DMS153 treated with DMSO at 0.1 percent for 48 hours (cell line): ENCODE data around the gene EDC3.
"Not testable (repeated sequence)": the region's sequence is repeated elsewhere in the genome, so short reads cannot be mapped to it uniquely, and the experiment has no call there.

ENCODE experiments used
- DNase-seq: peaks from one replicate; lab custom pipeline; 2025; ENCODE audit not compliant: unreplicated experiment; lab: John Stamatoyannopoulos, UW

The EDC3 gene

DNA sequence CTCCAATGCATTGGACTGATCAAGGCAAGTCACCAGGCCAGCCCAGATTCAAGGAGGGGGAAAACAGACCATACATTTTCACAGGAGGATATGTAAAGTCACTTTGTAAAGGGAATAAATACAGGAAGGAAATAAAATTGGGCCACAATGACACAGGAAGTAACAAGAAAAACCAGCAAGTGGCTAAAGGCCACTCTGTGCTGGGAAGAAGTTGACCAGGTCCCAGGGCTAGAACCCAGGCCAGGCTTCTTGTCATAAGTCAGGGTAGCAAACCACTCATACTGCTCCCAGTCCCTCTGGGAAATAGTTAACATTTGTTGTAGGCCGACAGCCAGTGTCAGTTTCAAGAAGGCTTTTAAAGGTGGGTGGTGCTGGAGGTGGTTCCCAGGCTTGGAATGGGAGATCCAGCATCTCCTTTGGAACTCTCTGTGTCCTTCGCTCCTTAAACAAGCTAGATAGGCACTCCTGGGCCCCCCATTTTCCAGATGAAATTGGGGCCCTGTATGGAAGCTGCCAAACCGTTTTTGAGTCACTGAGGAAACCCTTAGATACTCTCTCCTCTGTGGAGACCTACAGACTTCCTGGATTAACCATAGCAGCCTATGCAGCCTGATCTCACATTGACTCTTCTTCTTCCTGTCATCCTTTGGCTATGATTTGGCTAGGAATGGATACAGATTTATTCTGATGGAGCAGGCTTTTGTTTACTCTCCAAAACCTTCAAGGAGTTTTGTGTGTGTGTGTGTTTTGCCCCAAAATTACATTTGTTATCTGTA is 14.7 kb upstream of the EDC3 start:
- no peak for DNase-seq

DNA sequence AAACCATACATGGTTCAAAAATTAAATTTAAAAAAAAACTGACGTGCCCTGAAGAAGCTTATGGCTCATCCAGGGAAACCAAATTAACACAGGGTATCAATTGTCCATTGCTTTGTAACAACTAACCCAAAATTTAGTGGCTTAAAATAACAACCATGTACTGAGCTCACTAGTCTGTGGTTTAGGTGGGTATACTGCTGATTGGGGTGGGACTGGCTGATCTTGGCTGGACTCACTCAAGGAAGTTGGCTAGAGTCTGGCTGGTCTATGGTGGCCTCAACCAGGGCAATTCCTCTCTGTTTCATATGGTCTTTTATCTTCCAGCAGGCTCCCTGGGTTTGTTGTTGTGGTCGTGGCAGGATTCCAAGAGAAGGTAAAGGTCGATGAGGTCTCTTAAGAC is 14.1 kb upstream of the EDC3 start:
- DNase-seq: no peak

DNA sequence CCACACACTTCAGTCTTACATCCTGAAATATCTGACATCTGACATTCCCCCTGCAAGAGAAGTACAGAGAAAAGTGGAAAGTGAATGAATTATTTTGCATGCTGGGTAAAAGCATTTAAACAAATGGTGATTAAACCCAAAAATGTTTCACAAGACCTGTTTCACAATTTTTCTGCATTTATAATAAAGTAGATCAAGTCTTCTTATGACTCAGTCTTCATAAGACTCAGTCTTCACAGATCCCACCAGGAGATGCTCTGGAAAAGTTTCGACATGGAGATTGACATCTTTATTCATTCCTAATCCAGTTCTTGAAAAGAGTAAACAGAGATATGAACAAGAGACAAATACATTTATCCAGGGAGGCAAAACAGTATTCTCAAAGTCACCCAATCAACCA is 13.2 kb upstream of the EDC3 start:
- DNase-seq: no peak

DNA sequence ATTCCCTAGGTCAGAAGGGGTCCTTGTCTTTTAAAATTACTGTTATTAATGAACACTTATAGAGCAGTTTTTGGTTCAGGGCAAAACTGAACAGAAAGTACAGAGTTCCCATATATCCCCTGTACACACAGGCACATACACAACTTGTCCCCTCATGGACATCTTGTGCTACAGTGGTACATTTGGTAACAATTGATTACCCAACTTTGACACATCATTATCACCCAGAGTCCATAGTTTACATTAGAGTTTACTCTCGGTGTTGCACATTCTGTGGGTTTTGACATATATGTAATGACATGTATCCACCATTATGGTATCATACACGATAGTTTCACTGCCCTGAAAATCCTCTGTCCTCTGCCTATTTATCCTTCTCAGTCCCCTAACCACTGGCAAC is 984 bp upstream of the EDC3 start:
- no peak for DNase-seq

DNA sequence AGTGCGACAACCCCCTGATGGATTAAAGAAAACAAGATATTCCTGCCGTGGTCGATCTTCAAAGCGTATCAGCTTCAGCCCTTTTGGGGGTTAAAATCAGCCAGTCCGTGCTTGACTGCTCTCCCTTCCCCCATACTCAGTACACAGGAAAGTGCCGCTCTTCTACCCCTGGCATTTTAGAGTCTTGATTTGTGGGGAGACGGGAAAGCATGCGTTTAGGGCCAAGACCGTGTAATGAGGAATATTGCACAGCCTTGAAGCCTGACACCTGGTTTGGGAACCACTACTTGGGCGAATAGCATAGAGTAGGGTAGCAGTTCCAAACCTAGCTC is 540 bp upstream of the EDC3 start:
- no peak for DNase-seq

DNA sequence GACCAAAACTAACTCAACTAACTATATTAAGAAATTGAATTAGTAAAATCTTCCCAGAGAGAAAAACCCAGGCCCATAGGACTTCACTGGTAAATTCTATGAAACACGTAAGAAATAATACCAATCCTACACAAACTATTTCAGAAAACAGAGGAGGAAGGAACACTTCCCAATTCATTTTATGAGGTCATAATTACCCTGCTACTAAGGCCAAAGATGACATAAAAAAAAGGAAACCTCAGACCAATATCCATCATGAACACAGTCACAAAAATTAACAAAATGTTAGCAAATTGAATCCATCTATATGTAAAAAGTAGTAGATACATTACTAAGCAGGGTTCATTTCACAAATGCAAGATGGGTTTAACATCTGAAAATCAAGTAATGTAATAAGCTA is 3.5 kb downstream of the EDC3 start:
- DNase-seq: no peak

DNA sequence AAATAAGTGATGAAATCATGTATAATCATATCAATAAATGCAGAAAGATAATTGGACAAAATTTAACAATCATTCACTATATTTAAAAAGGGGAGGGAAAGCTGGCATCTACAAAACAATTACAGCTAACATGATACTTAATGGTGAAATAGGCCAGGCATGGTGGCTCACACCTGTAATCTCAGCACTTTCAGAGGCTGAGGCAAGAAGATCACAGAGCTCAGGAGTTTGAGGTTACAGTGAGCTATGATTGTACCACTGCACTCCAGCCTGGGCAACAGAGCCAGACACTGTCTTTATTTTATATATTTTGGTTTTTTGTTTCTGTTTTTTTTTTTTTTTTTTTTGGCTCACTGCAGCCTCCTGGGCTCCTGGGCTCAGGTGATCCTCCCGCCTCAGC is 12.1 kb downstream of the EDC3 start:
- no peak for DNase-seq

DNA sequence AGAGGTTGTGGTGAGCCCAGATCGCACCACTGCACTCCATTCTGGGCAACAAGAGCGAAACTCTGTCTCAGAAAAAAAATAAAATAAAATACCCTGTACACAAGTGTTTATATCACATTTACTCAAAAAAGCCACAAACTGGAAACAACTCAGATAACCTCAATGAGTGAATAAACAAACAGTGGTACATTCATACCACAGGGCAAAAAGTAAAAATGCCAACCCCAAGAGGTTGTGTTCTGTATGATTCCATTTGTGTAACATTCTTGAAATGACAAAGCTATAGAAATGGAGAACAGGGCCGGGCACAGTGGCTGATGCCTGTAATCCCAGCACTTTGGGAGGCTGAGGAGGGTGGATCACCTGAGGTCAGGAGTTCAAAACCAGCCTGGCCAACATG is 12.9 kb downstream of the EDC3 start:
- DNase-seq: no peak

DNA sequence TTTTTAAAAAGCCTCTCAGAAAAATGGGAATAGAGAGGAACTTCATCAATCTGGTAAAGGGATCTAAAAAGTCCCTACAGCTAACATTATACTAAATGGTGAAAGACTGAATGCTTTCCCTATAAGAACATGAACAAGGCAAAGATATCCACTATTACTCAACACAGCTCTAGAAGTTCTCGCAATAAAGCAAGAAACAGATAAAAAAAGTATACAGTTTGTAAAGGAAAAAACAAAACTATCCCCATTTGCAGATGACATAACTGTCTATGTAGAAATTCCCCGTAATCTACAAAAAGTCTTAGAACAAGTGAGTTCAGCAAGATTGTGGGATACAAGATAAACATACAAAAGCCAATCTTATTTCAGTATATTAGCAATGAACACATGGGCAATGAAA is 15.4 kb downstream of the EDC3 start:
- DNase-seq: no peak

DNA sequence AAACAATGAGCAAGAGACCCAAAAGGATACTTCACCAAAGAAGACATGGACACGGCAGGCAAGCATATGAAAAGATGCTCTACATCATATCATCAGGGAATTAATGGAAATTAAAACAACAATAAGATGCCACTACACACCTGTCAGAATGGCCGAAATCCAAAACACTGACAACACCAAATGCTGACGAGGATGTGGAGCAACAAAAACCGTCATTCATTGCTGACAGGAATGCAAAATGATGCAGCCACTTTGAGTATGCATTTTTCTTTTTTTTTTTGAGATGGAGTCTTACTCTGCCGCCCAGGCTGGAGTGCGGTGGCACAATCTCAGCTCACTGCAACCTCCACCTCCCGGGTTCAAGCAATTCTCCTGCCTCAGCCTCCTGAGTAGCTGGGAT is 19.0 kb downstream of the EDC3 start:
- DNase-seq: no peak

DNA sequence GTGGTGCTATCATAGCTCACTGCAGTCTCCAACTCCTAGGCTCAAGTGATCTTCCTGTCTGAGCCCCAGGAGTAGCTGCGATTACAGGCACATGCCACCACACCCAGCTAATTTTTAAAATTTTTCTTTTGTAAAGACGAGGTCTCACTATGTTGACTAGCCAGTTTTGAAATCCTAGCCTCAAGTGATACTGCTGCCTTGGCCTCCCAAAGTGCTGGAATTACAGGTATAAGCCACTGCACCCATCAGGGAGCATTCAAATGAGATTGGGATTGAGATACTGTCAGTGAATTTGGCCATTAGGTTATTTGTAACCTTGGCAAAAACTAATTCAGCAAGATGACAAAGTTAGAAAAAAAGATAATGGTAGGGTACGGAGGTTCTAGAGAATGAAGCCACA is 21.7 kb downstream of the EDC3 start:
- no peak for DNase-seq

DNA sequence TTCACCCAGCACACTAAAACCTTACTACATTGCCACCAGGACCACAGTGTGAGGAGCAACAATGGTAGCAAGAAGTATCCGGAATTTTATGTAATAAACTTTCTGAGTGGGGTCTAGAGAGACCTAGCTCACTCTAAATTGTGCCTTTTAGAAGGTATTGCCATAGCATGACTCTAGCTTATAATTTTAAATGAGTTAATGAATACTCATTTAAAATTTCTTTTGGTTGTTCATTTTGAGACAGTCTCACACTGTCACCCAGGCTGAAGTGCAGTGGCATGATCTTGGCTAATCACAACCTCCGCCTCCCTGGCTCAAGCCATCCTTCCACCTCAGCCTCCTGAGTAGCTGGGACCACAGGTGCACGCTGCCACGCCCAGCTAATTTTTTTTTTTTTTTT is 26.2 kb downstream of the EDC3 start:
- no peak for DNase-seq

DNA sequence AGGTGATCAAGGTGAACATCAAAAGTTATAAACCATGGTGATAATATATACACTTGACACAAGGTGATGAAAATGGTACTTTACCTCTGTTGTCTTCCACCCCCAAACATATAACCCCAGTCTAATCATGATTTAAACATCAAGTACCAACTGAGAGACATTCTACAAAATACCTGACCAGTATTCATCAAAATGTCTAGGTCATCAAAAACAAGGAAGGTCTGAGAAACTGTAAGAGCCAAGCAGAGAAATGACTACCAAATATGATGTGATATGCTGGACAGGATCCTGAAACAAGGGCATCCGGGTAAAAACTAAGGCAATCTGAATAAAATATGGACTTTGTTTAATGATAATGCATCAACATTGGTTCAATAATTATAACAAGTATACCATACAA is 27.8 kb downstream of the EDC3 start:
- no peak for DNase-seq

DNA sequence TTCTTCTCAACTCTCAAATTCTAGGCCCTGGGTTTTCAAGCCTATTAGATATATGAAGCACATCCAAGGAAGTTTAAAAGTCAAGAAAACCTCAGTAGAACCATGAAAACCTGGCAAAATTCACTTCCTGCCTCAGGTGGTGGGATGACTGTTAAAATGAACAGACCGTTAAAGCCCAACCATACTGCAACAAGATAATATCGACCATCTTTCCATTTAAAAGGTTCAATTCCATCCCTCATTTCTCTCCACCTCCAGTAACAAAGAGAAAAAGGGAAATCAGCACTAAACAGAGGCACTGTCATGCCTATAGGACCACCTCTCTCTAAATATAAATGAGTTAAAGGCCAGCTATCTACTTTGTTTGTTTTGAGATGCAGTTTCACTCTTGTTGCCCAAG is 31.2 kb downstream of the EDC3 start:
- no peak for DNase-seq

DNA sequence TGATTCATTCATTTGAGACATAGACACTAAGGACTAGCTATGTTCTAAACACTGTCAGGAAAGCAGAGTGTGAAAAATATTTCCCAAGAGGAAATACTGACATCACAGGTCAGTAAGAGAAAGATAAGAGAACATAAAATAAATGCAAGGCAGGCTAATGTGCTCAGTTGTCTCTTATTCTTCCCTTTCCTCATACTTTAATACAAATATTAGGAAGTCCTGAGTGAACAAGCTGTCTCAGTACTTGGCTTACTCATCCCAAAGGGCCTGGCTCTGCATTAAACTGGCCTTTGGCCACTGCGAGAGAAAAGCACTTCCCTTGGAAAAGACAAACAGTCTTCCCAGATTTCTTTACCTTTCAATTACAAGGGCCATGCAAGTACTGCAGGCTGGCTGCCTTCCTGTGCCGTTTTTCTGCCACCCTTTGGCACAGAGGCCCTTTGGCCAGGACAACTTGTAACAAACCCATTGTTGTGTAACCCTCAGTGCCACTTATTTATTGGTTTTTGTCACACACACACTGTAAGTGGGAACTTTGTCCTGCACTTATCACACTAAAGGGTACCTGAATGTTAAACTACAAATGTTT is 31.7 kb downstream of the EDC3 start:
- no peak for DNase-seq

DNA sequence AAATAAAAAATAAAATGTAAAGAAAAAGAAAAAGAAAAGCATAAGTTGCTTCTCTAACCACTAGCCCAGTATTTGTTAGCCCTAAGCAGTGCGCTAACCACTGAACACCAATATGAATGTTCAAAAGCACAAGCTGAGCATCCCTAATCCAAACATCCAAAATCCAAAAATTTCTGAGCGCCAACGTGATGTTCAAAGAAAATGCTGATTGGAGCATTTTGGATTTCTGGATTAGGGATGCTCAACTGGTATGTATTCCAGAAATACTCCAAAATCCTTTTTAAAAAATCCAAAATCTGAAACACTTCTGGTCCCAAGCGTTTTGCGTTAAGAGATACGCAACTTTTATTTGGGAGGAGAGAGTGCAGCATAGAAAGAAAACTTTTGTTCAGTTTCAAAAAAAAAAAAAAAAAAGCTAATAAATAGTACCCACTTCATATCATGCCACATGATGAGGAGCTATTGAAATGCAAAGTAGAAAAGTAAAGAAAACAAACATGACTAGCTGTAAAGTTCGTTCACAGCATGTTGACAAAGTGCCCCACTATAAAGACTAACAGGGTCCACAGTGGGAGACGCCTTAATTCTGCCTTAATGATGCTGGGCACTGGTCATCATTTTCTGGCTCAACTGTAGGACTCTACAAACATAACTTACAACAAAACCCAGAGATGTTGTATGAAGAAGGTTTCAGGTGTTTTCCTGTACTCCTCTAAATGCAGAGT is 32.4 kb downstream of the EDC3 start:
- no peak for DNase-seq

DNA sequence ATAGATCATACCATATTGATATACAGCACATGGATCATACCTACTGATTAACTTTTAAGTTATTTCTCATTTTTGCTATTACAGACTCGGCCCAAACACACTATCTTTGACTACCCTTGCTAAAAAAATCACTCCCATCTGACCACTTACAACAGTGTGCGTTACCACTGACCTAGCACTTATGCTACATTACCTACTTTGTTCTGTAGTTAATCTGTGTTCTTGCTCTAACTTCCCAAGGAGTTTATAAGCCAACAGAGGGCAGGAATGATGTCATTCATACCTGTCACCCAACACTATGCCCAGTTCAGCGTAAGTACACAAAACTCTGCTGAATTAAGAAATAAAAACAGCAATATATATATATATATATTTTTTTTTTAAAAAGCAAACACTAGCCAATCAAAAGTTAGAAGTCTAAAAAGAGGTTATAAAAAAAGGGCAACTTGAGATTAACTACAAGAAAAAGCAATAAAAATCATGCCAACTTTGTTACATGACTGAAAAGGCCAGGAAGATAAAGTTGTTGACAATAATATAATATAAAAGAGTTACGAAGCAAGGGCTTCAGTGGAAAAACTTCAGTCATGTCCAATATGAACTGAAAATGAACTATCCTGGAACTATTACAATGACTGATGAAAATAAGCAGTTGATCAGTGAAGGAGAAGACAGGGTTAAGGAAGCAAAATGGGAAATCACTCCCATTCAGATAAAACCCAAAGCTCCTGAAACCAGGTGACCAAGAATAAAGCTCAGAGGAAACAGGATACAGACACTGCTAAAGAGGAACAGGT is 33.6 kb downstream of the EDC3 start:
- no peak for DNase-seq

DNA sequence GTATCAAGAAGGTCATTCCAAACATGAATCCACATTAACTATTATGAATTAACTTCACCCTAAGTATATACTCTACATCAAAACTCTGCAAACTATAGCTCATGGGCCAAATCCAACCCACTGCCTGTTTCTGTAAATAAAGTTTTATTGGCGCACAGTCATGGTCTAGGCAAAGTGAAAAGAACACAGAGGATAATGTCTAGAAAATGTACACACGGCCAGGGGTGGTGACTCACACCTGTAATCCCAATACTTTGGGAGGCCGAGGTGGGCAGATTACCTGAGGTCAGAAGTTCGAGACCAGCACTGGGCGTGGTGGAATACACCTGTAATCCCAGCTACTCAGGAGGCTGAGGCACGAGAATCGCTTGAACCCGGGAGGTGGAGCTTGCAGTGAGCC is 34.5 kb downstream of the EDC3 start:
- DNase-seq: not testable (repeated sequence)

DNA sequence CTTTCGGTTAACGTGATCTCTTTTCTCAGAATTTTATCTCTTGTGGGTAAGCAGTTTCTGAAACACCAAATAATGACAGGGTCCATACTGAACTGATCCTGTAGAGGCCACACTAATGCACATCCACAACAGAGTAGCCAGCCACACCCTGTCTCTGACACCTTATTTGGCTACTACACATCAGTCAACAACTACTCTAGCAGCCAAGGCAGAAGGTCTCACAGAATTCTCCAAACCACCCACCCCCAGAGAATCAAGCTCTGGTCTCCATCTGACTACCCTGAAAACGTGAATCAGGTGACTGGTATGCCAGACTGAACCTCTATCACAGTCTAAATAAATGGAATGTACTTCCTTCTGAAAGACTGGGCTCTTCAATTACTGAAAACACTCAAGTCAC is 38.0 kb downstream of the EDC3 start:
- no peak for DNase-seq

DNA sequence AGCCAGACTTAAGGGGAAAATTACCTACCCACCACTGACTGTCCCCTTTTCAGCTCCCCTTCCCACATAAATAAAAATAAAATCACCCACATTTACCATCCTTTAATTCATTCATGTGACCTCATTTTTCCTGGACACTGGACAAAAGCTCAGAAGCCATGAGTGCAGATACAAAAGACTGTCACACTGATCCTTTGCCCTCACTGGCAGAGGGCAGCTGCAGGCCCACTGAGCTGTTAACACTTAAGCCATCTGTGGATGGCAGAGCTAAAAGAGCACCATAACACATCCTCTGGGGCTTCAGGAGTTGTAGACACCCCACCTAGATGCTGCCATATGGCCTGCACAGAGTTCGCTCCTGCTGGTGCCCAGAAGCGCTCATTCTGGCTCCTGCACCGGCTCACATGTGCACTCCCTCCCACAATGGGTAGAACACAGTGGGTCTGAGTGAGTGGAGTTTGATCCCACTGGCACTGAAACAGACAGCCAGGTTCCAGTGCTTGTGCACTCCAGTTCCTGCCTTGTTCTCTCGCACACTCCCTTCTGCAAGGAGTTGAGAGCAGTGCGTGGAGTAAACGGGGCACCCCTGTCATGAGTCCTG is 38.8 kb downstream of the EDC3 start:
- DNase-seq: no peak

DNA sequence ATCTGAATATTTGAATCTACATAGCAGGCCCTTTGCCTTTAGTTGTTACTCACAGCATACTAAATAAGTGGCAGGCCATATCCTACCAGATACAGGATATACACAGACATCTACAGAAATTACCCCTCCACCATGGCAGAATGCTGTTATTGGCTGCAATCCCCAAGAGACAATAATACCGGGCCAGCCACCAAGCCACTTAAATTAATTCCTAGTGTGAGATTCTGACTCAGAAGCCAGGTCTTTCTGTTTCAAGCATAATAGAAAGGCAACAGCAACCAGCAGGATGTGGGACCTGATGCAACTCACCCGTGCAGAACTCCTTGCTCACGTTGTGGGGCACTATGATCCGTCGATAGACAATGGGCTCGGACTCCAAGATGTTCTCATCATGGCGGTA is 40.4 kb downstream of the EDC3 start:
- DNase-seq: peak; percentile 51
